Subcutaneous adipose tissue (tissue), 4 donors: ENCODE measurements around the gene IZUMO1R. TPM values are rescaled to one million over a fixed set of nuclear protein-coding genes. Genes with fewer than 3 reads are reported as not detected.

Experiments used
- total RNA-seq, 4 donors: library from RNA; depleted of rRNA; stranded (reverse); fragments of >200 nt; gene quantifications; one replicate each; pipeline ENCODE4 v1.1.0, GENCODE V29; 2016
- TF ChIP-seq, protein P1 (sequence below): fragments of 450-650 bp; IDR thresholded peaks from one replicate; pipeline ENCODE4 v1.5.1; 2016; ENCODE audit warnings: low read depth, mild to moderate bottlenecking, control low read depth, antibody characterized with exemption, moderate library complexity

Gene IZUMO1R
- not detected for total RNA-seq

DNA sequence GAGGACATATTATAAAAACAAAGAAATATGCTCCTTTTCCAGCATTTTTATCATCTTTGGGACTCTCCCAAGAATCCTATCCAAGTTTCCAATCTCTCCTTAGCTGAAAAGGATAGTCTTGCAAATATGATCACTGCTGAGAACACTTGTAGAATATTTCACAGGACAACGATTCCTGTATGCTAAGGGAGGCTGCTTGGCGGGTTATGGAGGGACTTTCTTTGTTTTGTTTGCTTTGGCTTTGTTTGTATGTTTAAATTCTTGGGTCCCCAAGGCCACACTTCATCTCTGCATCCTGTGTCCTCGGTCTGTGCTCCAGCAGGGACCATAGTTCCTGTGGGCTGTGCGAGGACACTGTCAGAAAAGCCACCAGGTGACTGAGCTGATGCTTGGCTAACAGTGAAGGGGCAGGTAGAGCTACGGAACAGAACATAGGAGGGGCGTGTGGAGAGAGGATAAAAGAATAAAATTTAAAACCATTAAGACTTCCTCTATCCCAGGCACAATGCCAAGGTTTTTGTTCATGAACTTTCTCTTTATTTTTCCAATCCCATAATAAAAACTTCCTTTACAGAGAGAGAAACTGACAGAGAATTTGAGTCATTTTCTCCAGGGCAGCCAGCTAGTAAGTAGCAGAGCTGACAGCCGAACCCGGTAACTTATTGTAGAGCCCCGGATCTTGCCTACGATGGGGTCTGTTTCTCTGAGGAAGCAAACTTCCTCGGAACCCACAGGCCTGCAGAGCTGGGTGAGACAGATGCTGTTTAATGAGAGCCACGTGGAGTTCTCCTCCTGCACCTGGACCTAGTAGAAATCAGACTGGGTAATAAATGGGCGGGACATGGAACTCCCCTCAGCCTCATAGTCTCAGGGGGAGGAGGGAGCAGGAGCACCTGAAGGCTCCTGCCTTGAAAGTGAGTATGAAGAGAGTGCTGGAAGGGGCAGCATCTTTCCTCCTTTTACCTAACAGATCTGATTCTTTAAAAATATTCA, at the start of gene IZUMO1R:
Gene IZUMO1R (plus strand): TSS at position 615 of the 993 bp plus-strand sequence. CDS start 1,057 bp downstream, outside the sequence.
- TF ChIP-seq, protein P1, sequence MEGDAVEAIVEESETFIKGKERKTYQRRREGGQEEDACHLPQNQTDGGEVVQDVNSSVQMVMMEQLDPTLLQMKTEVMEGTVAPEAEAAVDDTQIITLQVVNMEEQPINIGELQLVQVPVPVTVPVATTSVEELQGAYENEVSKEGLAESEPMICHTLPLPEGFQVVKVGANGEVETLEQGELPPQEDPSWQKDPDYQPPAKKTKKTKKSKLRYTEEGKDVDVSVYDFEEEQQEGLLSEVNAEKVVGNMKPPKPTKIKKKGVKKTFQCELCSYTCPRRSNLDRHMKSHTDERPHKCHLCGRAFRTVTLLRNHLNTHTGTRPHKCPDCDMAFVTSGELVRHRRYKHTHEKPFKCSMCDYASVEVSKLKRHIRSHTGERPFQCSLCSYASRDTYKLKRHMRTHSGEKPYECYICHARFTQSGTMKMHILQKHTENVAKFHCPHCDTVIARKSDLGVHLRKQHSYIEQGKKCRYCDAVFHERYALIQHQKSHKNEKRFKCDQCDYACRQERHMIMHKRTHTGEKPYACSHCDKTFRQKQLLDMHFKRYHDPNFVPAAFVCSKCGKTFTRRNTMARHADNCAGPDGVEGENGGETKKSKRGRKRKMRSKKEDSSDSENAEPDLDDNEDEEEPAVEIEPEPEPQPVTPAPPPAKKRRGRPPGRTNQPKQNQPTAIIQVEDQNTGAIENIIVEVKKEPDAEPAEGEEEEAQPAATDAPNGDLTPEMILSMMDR: no peak

DNA sequence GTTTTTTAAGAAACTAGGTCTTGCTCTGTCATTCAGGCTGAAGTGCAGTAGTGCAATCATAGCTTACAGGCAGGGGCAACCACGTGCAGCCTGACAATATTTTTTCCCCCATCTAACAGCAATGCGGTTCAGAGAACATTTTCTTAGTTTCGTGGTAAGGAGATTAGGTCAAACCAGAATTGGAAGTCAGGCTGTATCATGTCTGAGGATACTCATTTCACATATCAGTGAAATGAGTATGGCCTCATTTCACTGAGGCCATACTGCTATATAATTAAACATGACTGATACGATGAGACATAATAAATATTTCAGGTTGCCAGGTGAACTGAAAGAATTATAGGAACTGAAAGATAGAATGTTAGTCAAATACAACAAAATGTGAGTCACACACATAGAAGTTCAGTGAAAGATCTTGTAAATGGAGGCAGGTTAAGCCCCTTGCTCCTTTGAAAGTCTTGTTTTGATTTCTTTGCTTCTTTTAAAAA, 32.5 kb upstream of the IZUMO1R start:
- TF ChIP-seq, protein P1: no peak

DNA sequence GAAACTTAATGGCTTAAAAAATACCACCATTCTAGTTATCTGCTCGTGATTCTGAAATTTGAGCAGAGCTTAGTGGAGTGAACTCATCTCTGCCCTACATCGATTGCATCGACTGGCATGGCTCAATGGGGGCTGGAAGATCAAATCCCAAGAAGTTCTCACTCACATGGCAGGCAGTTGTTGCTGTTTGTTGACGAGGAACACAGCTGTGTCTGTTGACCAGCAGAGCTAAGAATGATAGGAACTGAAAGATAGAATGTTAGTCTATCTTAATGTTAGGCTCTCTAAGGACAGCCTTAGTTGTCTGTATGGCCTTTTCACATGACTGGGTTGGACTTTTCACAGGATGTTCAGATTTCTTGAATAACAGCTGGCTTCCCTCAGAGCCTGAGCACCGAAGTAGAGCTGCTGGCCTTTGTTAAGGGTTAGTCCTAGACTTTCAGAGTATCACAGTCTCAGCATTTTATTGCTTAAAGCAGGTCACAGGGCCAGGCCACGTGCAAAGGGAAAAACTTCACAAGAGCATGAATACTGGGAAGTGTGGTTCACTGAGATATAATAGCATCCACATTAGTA, 31.6 kb upstream of the IZUMO1R start:
- TF ChIP-seq, protein P1: no peak

DNA sequence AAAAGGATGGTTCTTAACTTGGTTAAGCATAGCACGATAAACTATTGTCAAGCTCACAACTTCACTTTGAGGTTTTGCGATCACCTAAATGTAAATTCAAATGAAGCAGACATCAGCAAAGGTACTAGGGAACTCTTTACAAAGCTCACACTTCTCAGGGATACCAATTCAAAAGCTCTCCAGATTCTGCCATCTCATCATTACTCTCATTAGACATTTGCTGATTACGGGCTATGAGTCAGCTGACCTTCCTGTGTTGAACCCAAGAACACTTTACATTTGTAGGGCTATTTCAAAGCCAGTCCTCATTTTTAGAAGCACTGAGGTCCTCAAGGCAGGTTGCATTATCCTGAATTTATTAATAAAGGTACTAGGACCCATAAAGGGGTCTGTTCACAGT, 28.4 kb upstream of the IZUMO1R start:
- TF ChIP-seq, protein P1: no peak

DNA sequence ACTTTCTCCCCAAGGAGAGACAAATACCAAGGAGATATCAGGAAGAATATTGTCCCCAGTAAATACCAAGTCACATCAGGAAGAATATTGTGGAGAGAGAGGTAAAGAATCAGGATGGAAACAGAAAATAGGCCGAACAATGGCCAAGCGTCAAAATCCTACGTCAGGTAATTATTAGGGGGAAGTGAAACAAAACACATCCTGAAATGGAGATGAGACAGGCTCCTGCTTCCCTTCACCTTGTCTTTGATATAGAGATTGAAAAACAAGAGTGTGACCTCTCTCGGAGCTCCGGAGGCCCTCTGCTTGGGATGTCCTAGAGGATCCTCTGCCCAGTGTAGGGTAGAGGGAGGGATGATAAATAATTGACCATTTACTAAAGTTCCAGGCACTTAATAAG, 27.4 kb upstream of the IZUMO1R start:
- TF ChIP-seq, protein P1: no peak

DNA sequence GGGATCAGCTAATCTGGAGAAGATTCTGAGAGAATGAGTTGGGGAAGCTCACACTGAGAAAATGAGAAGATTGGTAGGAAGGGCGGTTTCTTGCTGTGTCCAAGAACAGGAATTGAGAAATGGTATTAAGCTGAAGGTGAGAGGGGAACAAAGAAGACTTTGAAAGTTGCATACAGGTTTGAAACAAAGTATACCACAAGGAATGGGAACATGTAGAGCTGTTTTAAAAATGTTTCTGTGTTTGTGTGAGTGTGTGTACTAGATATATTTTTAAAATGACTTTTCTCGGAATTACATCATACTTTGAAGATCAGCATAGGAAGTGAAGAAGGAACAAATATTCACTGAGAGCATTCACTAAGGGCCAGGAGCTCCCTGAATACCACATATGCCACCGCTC, 24.4 kb upstream of the IZUMO1R start:
- TF ChIP-seq, protein P1: no peak

DNA sequence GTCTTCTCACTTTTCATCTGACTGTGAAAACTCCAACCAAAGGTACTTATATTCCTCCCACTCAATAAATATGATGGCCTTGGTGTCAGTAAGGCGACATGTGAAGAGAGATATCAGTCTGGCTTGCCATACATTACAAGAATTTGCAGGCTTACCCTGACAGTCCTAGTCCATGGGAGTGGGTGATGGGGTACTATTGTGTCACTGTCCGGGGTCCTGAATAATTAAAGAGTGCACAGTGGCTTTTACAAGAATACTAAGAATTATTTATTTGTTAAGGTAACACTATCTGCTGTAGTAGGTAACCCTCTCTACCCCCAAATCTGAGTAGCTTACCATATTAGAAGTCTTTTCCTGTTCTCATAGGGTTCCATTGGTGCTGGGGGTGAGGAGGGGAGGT, 23.1 kb upstream of the IZUMO1R start:
- TF ChIP-seq, protein P1: no peak
